Neural crest cell (in vitro differentiated cells): ENCODE measurements around the gene PPP3CA. TPM values are rescaled to one million over a fixed set of nuclear protein-coding genes. Genes with fewer than 3 reads are reported as not detected.

Experiments
- DNase-seq: peaks from one replicate; pipeline ENCODE4 v3.0.0; 2021; ENCODE audit warnings: low read depth, mixed read lengths, low spot score
- H3K27ac Mint-ChIP-seq: one replicate; pipeline ENCODE4 v1.8.0; 2021; ENCODE audit warnings: mild to moderate bottlenecking, mixed read lengths; ENCODE audit not compliant: unreplicated experiment
- H3K27me3 Mint-ChIP-seq: 2 replicates; pipeline ENCODE4 v1.8.0; 2021; ENCODE audit warnings: low read depth, mild to moderate bottlenecking, mixed read lengths
- H3K36me3 Mint-ChIP-seq: 2 replicates; pipeline ENCODE4 v1.8.0; 2021; ENCODE audit warnings: low read depth, mild to moderate bottlenecking, mixed read lengths
- H3K4me1 Mint-ChIP-seq: 2 replicates; pipeline ENCODE4 v1.8.0; 2021; ENCODE audit warnings: mixed read lengths
- H3K4me3 Mint-ChIP-seq: one replicate; pipeline ENCODE4 v1.8.0; 2021; ENCODE audit warnings: mild to moderate bottlenecking, mixed read lengths
- H3K9me3 Mint-ChIP-seq: 2 replicates; pipeline ENCODE4 v1.8.0; 2021; ENCODE audit warnings: mixed read lengths
- total RNA-seq: library from RNA; stranded (reverse); gene quantifications from 2 replicates; pipeline ENCODE4 v1.2.1, GENCODE V29; 2021
- TF ChIP-seq, protein P1 (sequence below): fragments of 200-600 bp; sonication (generic); conservative IDR thresholded peaks from 2 replicates; pipeline ENCODE4 v1.5.0; 2021; ENCODE audit warnings: antibody characterized with exemption, mild to moderate bottlenecking

PPP3CA gene
- total RNA-seq, 1 donor from 2014 or later = 12.2 TPM

- TF ChIP-seq, protein P1, sequence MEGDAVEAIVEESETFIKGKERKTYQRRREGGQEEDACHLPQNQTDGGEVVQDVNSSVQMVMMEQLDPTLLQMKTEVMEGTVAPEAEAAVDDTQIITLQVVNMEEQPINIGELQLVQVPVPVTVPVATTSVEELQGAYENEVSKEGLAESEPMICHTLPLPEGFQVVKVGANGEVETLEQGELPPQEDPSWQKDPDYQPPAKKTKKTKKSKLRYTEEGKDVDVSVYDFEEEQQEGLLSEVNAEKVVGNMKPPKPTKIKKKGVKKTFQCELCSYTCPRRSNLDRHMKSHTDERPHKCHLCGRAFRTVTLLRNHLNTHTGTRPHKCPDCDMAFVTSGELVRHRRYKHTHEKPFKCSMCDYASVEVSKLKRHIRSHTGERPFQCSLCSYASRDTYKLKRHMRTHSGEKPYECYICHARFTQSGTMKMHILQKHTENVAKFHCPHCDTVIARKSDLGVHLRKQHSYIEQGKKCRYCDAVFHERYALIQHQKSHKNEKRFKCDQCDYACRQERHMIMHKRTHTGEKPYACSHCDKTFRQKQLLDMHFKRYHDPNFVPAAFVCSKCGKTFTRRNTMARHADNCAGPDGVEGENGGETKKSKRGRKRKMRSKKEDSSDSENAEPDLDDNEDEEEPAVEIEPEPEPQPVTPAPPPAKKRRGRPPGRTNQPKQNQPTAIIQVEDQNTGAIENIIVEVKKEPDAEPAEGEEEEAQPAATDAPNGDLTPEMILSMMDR = no peak
- no peaks in the 10 kb centered on the region for H3K9me3 Mint-ChIP-seq
Observed at GRCh38 chr4:101039367-101039766, 308.0 kb downstream of the PPP3CA start.

DNA sequence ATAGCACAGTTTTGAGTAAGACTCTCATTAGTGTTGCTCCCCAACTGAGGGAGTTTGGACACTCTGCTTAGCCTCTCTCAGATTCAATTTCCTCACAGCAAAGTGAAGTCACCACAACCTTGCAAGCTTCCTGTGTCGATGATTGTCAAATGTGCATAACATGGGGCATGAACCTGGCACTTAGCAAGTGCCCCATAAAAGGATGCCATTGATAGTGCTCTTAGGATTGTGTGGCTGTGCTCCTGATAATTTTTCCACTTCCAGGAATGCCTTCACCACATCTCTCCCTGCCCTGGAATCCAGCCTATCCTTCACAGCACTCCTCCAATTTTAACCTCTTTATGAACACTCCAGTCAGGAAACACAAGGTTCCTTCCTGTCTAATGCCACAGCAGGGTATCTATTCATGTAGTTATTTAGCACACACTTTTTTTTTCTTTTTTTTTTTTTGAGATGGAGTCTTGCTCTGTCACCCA, 309.4 kb downstream of the PPP3CA start:
- H3K27ac Mint-ChIP-seq = no peak overlapping the region

More at GRCh38 chr4:101039367-101039766, 308.0 kb downstream of the PPP3CA start:
- Mint-ChIP-seq H3K27me3 (no peaks in the 10 kb centered on the region), H3K36me3 (peaks cover 8% of the 10 kb centered on the region), H3K4me3 (no peak overlapping the region), H3K27ac (no peak overlapping the region), H3K4me1 (no peaks in the 10 kb centered on the region)
- DNase-seq = no peak

GRCh38 chr4:101037249-101037648, 310.1 kb downstream of the PPP3CA start:
- H3K36me3 Mint-ChIP-seq = peaks cover 8% of the 10 kb centered on the region
- TF ChIP-seq, protein P1 = no peak
- no peaks in the 10 kb centered on the region for H3K9me3 Mint-ChIP-seq
- DNase-seq = no peak
- no peak overlapping the region for H3K27ac Mint-ChIP-seq
- H3K27me3 Mint-ChIP-seq = no peaks in the 10 kb centered on the region
- peaks cover 4% of the 10 kb centered on the region for H3K4me1 Mint-ChIP-seq
- H3K4me3 Mint-ChIP-seq = no peak overlapping the region

More for the DNA sequence above, 309.4 kb downstream of the PPP3CA start:
- no peaks in the 10 kb centered on the region for H3K9me3 Mint-ChIP-seq
- TF ChIP-seq, protein P1 = no peak
- no peaks in the 10 kb centered on the region for H3K27me3 Mint-ChIP-seq
- peaks cover 8% of the 10 kb centered on the region for H3K36me3 Mint-ChIP-seq
- no peak for DNase-seq
- H3K4me3 Mint-ChIP-seq = no peak overlapping the region
- no peaks in the 10 kb centered on the region for H3K4me1 Mint-ChIP-seq

GRCh38 chr4:101035487-101035886, 311.8 kb downstream of the PPP3CA start:
- peaks cover 8% of the 10 kb centered on the region for H3K36me3 Mint-ChIP-seq
- TF ChIP-seq, protein P1 = no peak
- H3K4me3 Mint-ChIP-seq = no peak overlapping the region
- no peak for DNase-seq
- H3K27me3 Mint-ChIP-seq = no peaks in the 10 kb centered on the region
- peaks cover 10% of the 10 kb centered on the region for H3K4me1 Mint-ChIP-seq
- H3K27ac Mint-ChIP-seq = no peak overlapping the region
- no peaks in the 10 kb centered on the region for H3K9me3 Mint-ChIP-seq

DNA sequence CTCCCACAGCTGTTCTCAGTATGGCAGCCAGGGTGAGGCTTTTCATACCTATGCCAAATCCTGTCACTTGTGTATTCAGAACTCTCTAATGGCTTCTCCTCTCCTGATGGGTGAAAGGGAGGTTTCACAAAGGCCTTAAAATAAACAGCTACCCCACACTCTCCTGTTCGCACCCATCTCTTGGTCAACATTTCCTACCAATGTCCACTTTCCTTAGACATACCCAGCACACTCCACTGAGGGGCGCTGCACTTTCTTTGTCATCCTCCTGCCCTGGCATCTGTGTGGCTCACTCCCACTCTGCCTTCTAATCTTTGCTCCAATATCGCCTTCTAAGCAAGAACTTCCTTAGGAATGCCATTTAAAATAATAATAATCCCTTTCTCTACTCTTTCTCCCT, 313.3 kb downstream of the PPP3CA start:
- no peak overlapping the region for H3K27ac Mint-ChIP-seq
- peaks cover 10% of the 10 kb centered on the region for H3K4me1 Mint-ChIP-seq

More for the DNA sequence above, 313.3 kb downstream of the PPP3CA start:
- Mint-ChIP-seq H3K36me3 (peaks cover 8% of the 10 kb centered on the region), H3K9me3 (no peaks in the 10 kb centered on the region), H3K4me3 (no peak overlapping the region), H3K27me3 (no peaks in the 10 kb centered on the region)
- TF ChIP-seq, protein P1 = no peak
- no peak for DNase-seq
